Endothelial cell of umbilical vein (primary cell): ENCODE results near the gene CUL9.

Source experiments
- CTCF ChIP-seq, 2 donors: IDR thresholded peaks; 1 replicate in 1 of 2; 2 replicates in 1 of 2; pipeline ENCODE4 v1.5.1; 2011; ENCODE audit warnings: low read length in 2 of 2, mild to moderate bottlenecking in 2 of 2, moderate library complexity in 2 of 2, control low read depth in 1 of 2, inconsistent platforms in 1 of 2, low read depth in 1 of 2; ENCODE audit not compliant: insufficient read depth in 1 of 2; ENCODE audit errors: extremely low read depth in 1 of 2
- JUN ChIP-seq: IDR thresholded peaks from 2 replicates; pipeline ENCODE4 v1.6.1; 2011; ENCODE audit warnings: borderline replicate concordance, low read depth; ENCODE audit not compliant: insufficient read length, insufficient read depth

DNA sequence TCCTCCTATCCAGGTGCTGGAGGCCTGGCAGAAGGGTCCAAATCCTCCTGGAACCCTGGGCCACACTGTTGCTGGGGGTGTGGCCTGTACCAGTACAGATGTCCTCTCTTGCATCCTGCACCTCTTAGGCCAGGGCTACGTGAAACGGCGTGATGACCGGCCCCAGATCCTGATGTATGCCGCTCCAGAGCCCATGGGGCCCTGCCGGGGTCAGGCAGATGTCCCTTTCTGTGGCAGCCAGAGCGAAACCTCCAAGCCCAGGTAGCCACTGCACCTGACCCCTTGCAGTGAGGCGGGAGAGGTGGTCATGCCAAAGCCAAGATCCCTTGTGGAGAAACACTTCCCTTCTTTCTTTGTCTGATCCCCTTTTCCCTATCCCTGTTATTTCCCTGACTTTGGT, 33.1 kb downstream of the CUL9 start:
- TF ChIP-seq CTCF (IDR thresholded peaks at IDR 0.05; ENCODE audit: extremely low read depth in 1 of 2, insufficient read depth in 1 of 2, low read depth in 1 of 2, low read length in 2 of 2) (no peak), JUN (no peak)
